Bronchial epithelial cell (primary cell): ENCODE measurements around the gene CFAP299. TPM values are rescaled to one million over a fixed set of nuclear protein-coding genes. Genes with fewer than 3 reads are reported as not detected.
A peak's percentile ranks its signal among the peaks of the same experiment; 100 is the strongest.
"Not testable (repeated sequence)": the region's sequence is repeated elsewhere in the genome, so short reads cannot be mapped to it uniquely, and the experiment has no call there.

Source experiments
- DNase-seq: peaks from one replicate; pipeline ENCODE4 v3.0.0-alpha.2; 2010; ENCODE audit warnings: low read depth
- FAIRE-seq: peaks from 2 replicates; lab custom pipeline; 2011; peaks lifted over from hg19 to GRCh38; lab: Jason Lieb, UNC
- H3K27me3 ChIP-seq: 2 replicates; pipeline ENCODE4 v1.5.1; 2011; ENCODE audit warnings: low read length; ENCODE audit not compliant: control insufficient read depth, insufficient read depth
- H3K36me3 ChIP-seq: 2 replicates; pipeline ENCODE4 v1.5.1; 2011; ENCODE audit warnings: low read length; ENCODE audit not compliant: control insufficient read depth, insufficient read depth
- H3K4me3 ChIP-seq: 2 replicates; pipeline ENCODE4 v1.5.1; 2011; ENCODE audit warnings: mild to moderate bottlenecking, low read depth, low read length, control low read depth
- CTCF ChIP-seq: IDR thresholded peaks from 2 replicates; pipeline ENCODE4 v1.5.1; 2011; ENCODE audit warnings: mild to moderate bottlenecking, moderate library complexity, low read length, control low read depth, inconsistent platforms; ENCODE audit not compliant: insufficient read depth, severe bottlenecking
- total RNA-seq: library from RNA; depleted of rRNA; stranded (reverse); fragments of >200 nt; gene quantifications from 2 replicates; pipeline ENCODE4 v1.2.1, GENCODE V29; 2014

The CFAP299 gene
- total RNA-seq, 1 donor from 2014 or later = 0.26 TPM

GRCh38 chr4:80438016-80438415 lies 102.5 kb downstream of the CFAP299 start:
- FAIRE-seq = no peak

GRCh38 chr4:80439294-80440061 lies 103.9 kb downstream of the CFAP299 start:
- DNase-seq = peak; percentile 52
- not testable (repeated sequence) for H3K27me3 ChIP-seq, H3K36me3 ChIP-seq, H3K4me3 ChIP-seq, FAIRE-seq

More at GRCh38 chr4:80438016-80438415, 102.5 kb downstream of the CFAP299 start:
- DNase-seq = no peak
- no peak for TF ChIP-seq CTCF
- Histone ChIP-seq H3K4me3 (no peak overlapping the region), H3K36me3 (no peaks in the 10 kb centered on the region), H3K27me3 (no peaks in the 10 kb centered on the region)

DNA sequence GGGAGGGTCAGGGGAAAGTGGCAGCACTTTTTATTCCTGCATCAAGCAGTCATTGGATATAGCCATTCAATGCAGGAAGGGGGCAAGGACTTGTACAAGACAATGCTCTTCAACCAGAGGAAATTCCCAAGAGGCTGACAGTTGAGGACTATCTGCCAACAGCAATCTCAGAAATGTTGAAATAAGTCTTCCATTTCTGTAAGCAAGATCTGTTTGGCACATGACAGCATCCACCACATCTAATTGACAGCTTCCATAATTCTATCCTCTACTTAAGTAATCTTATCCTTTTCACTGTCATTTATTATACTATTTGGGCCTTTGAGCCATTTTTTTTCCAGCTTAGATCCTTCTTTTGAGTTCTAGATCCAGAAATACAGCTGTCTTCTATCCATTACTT lies 110.7 kb downstream of the CFAP299 start:
- H3K4me3 ChIP-seq = no peak overlapping the region
- TF ChIP-seq CTCF = no peak
- no peaks in the 10 kb centered on the region for H3K27me3 ChIP-seq
- no peak for FAIRE-seq
- no peak for DNase-seq
- no peaks in the 10 kb centered on the region for H3K36me3 ChIP-seq

DNA sequence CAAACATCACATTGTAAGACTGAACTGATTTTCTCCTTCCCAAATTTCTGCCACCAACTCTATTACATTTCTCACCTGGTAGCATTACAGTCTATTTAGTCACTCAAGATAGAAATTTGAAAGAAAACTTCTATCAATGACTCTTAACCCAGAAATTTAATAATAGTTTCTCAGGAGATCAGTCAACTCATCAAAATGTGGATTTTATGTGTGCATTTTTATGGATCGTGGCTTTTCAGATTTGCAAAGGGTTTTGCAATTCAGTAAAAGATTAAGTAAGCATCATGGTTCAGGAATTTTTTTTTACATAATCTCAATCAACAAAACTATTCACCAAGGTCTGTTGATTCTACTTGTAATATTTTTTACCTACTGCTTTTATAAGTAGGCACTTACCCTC lies 111.1 kb downstream of the CFAP299 start:
- H3K36me3 ChIP-seq = no peaks in the 10 kb centered on the region
- no peak overlapping the region for H3K4me3 ChIP-seq
- no peak for FAIRE-seq
- TF ChIP-seq CTCF = no peak
- H3K27me3 ChIP-seq = no peaks in the 10 kb centered on the region
- DNase-seq = peak; percentile 66

GRCh38 chr4:80447493-80447892 lies 112.0 kb downstream of the CFAP299 start:
- H3K36me3 ChIP-seq = no peaks in the 10 kb centered on the region
- no peaks in the 10 kb centered on the region for H3K27me3 ChIP-seq
- DNase-seq = no peak
- no peak overlapping the region for H3K4me3 ChIP-seq
- no peak for FAIRE-seq
- no peak for TF ChIP-seq CTCF

DNA sequence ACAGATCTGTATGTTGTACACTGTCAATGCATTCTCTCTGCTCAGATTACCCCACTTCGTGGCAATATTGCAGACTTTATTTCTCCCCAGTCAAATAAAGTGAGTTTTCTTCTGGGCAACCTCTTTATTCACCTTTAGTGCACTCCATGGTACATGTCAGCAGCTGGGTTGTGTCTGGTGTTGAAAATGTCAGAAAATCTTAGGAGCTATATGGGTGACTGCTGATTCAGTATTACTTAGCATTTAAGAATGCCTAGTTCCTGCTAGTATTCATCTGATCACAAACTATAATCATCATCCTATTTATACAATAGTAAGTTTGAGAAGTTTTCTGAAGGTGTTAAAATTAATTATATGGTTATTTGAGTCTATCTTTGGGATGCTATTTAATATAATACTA lies 112.5 kb downstream of the CFAP299 start:
- Histone ChIP-seq H3K27me3 (no peaks in the 10 kb centered on the region), H3K4me3 (no peak overlapping the region), H3K36me3 (no peaks in the 10 kb centered on the region)
- FAIRE-seq (no peak), DNase-seq (peak; percentile 16)
- no peak for TF ChIP-seq CTCF
